ENCODE data around the gene TMEM243. TPM values are rescaled to one million over a fixed set of nuclear protein-coding genes. Genes with fewer than 3 reads are reported as not detected.
"Not testable (repeated sequence)": the region's sequence is repeated elsewhere in the genome, so short reads cannot be mapped to it uniquely, and the experiment has no call there.

Gene TMEM243
- polyA plus RNA-seq, 1 donor from 2014 or later = 3.7 TPM

GRCh38 chr7:87253589-87254087 is 34.1 kb upstream of the TMEM243 start:
- no peaks in the 10 kb centered on the region for H3K36me3 ChIP-seq (ENCODE audit: insufficient read depth, low read length)
- no peaks in the 10 kb centered on the region for H3F3A ChIP-seq (ENCODE audit: insufficient read depth, low read length, poor library complexity, severe bottlenecking)
- no peak overlapping the region for H3K27ac ChIP-seq (ENCODE audit: low read length)
- no peak overlapping the region for H3K4me2 ChIP-seq (ENCODE audit: low read length)
- H3K9me3 ChIP-seq (ENCODE audit: low read length) = no peaks in the 10 kb centered on the region
- H3K4me3 ChIP-seq (ENCODE audit: low read length) = no peak overlapping the region
- no peaks in the 10 kb centered on the region for H3K27me3 ChIP-seq (ENCODE audit: insufficient read depth, low read depth, low read length)
- no peak for TF ChIP-seq MXI1 (conservative IDR thresholded peaks at IDR 0.05; ENCODE audit: poor library complexity, severe bottlenecking)
- no peak for TF ChIP-seq CTCF (IDR thresholded peaks at IDR 0.05; ENCODE audit: poor library complexity, severe bottlenecking)
- no peak for TF ChIP-seq REST (IDR thresholded peaks at IDR 0.05; ENCODE audit: borderline replicate concordance)
- no peak for TF ChIP-seq POLR2AphosphoS5 (IDR thresholded peaks at IDR 0.05)
- TF ChIP-seq EZH2 (IDR thresholded peaks at IDR 0.05; ENCODE audit: borderline replicate concordance, insufficient read depth, low read length, poor library complexity, severe bottlenecking) = no peak
- H3K9me2 ChIP-seq (ENCODE audit: insufficient read depth, low read length) = no peaks in the 10 kb centered on the region
- H3K9ac ChIP-seq (ENCODE audit: low read length) = no peak overlapping the region
- no peaks in the 10 kb centered on the region for H3K79me2 ChIP-seq (replicated peaks; ENCODE audit: insufficient read depth, low read length)
- no peak overlapping the region for H2AFZ ChIP-seq (ENCODE audit: low read depth, low read length)
- no peaks in the 10 kb centered on the region for H4K20me1 ChIP-seq (ENCODE audit: insufficient read depth)

- H3K9me2 ChIP-seq (ENCODE audit: insufficient read depth, low read length); H3K27me3 ChIP-seq (ENCODE audit: insufficient read depth, low read depth, low read length); H3K79me2 ChIP-seq (replicated peaks; ENCODE audit: insufficient read depth, low read length); H3K4me3 ChIP-seq (ENCODE audit: low read length); H3K9ac ChIP-seq (ENCODE audit: low read length); H3K36me3 ChIP-seq (ENCODE audit: insufficient read depth, low read length); H2AFZ ChIP-seq (ENCODE audit: low read depth, low read length); H3F3A ChIP-seq (ENCODE audit: insufficient read depth, low read length, poor library complexity, severe bottlenecking); H3K27ac ChIP-seq (ENCODE audit: low read length); H3K4me2 ChIP-seq (ENCODE audit: low read length); H4K20me1 ChIP-seq (ENCODE audit: insufficient read depth); H3K9me3 ChIP-seq (ENCODE audit: low read length): not testable (repeated sequence)
Measured at GRCh38 chr7:87245671-87246070, 26.1 kb upstream of the TMEM243 start.

- not testable (repeated sequence) for H3K79me2 ChIP-seq (replicated peaks; ENCODE audit: insufficient read depth, low read length); H4K20me1 ChIP-seq (ENCODE audit: insufficient read depth); H2AFZ ChIP-seq (ENCODE audit: low read depth, low read length); H3K27ac ChIP-seq (ENCODE audit: low read length); H3K9ac ChIP-seq (ENCODE audit: low read length); H3K4me3 ChIP-seq (ENCODE audit: low read length); H3K9me2 ChIP-seq (ENCODE audit: insufficient read depth, low read length); H3K9me3 ChIP-seq (ENCODE audit: low read length); H3K27me3 ChIP-seq (ENCODE audit: insufficient read depth, low read depth, low read length); H3K36me3 ChIP-seq (ENCODE audit: insufficient read depth, low read length); H3K4me2 ChIP-seq (ENCODE audit: low read length); H3F3A ChIP-seq (ENCODE audit: insufficient read depth, low read length, poor library complexity, severe bottlenecking)
Measured at GRCh38 chr7:87238464-87239051, 19.0 kb upstream of the TMEM243 start.
